H1 (cell line): ENCODE measurements around the gene DGUOK. TPM values are rescaled to one million over a fixed set of nuclear protein-coding genes. Genes with fewer than 3 reads are reported as not detected.
A peak's percentile ranks its signal among the peaks of the same experiment; 100 is the strongest.

ENCODE experiments used
- CTCF ChIA-PET: fragments of 300-600 bp; sonication (Branson Sonifier 250); formaldehyde crosslinking; loops from one replicate; lab custom pipeline; 2021; ENCODE audit not compliant: partially characterized antibody; lab: Charles Lee
- POLR2A ChIA-PET: fragments of 300-600 bp; sonication (Branson Sonifier 250); formaldehyde crosslinking; loops from one replicate; lab custom pipeline; 2021; ENCODE audit warnings: inconsistent platforms; ENCODE audit not compliant: partially characterized antibody; lab: Charles Lee
- DNase-seq, 2 experiments: peaks; one replicate each; pipeline versions ENCODE4 v3.0.0 to v3.0.0-alpha.2; 2010 to 2022; ENCODE audit warnings: low spot score in 2 of 2, low read depth in 1 of 2, mixed read lengths in 1 of 2
- FAIRE-seq: peaks from 2 replicates; lab custom pipeline; 2011; peaks lifted over from hg19 to GRCh38; lab: Jason Lieb, UNC
- H2AFZ ChIP-seq: 2 replicates; pipeline ENCODE4 v1.8.1; 2012; ENCODE audit warnings: low read length, inconsistent platforms
- H2AK5ac ChIP-seq: 2 replicates; pipeline ENCODE4 v1.6.1; 2013; ENCODE audit warnings: low read depth, low read length
- H2BK120ac ChIP-seq: replicated peaks from 2 replicates; pipeline ENCODE3; 2013; ENCODE audit warnings: low read depth, low read length, inconsistent platforms
- H2BK12ac ChIP-seq: 2 replicates; pipeline ENCODE4 v1.6.1; 2013; ENCODE audit warnings: low read depth, low read length
- H2BK15ac ChIP-seq: 2 replicates; pipeline ENCODE4 v1.6.1; 2013; ENCODE audit warnings: low read length
- H2BK20ac ChIP-seq: 2 replicates; pipeline ENCODE4 v1.6.1; 2013; ENCODE audit warnings: low read length
- H2BK5ac ChIP-seq: 2 replicates; pipeline ENCODE4 v1.6.1; 2013; ENCODE audit warnings: low read depth, low read length
- H3K14ac ChIP-seq: 2 replicates; pipeline ENCODE4 v1.6.1; 2013; ENCODE audit warnings: inconsistent platforms; ENCODE audit not compliant: insufficient read length
- H3K18ac ChIP-seq: 2 replicates; pipeline ENCODE4 v1.6.1; 2013; ENCODE audit warnings: low read length; ENCODE audit errors: extremely low read depth
- H3K23ac ChIP-seq: 2 replicates; pipeline ENCODE4 v1.6.1; 2013; ENCODE audit warnings: inconsistent platforms; ENCODE audit not compliant: insufficient read length
- H3K23me2 ChIP-seq: 2 replicates; pipeline ENCODE4 v1.6.1; 2013; ENCODE audit warnings: low read depth, low read length
- H3K27ac ChIP-seq: 2 replicates; pipeline ENCODE4 v1.6.1; 2011; ENCODE audit warnings: low read depth, low read length, inconsistent platforms
- H3K27me3 ChIP-seq, 4 experiments: replicated peaks in 1 of 4; 1 replicate in 1 of 4; 2 replicates in 3 of 4; pipeline versions ENCODE4 v1.6.1 to v1.8.1; 2011 to 2013; ENCODE audit warnings: low read length in 3 of 4, mild to moderate bottlenecking in 3 of 4, inconsistent platforms in 2 of 4, mixed read lengths in 2 of 4, moderate library complexity in 1 of 4; ENCODE audit not compliant: control insufficient read depth in 3 of 4, insufficient read depth in 3 of 4; ENCODE audit errors: extremely low read depth in 1 of 4
- H3K36me3 ChIP-seq, 4 experiments: 2 replicates each; pipeline versions ENCODE4 v1.6.1 to v1.8.1; 2011 to 2013; ENCODE audit warnings: mild to moderate bottlenecking in 4 of 4, low read length in 3 of 4, moderate library complexity in 2 of 4, control low read depth in 1 of 4, inconsistent platforms in 1 of 4; ENCODE audit not compliant: insufficient read depth in 4 of 4, control insufficient read depth in 2 of 4
- H3K4ac ChIP-seq: replicated peaks from 2 replicates; pipeline ENCODE3; 2013; ENCODE audit warnings: low read length, low read depth, mixed read lengths, inconsistent platforms; ENCODE audit not compliant: insufficient read length
- H3K4me1 ChIP-seq, 4 experiments: replicated peaks in 1 of 4; 1 replicate in 1 of 4; 2 replicates in 3 of 4; pipeline versions ENCODE4 v1.6.1 to v1.8.1; 2011 to 2013; ENCODE audit warnings: low read length in 3 of 4, inconsistent platforms in 2 of 4, mixed read lengths in 1 of 4; ENCODE audit not compliant: insufficient read depth in 4 of 4, control insufficient read depth in 3 of 4
- H3K4me2 ChIP-seq, 2 experiments: 2 replicates each; pipeline versions ENCODE4 v1.6.1 to v1.8.1; 2011 to 2013; ENCODE audit warnings: low read depth in 2 of 2, low read length in 2 of 2, control low read depth in 1 of 2, inconsistent platforms in 1 of 2, mild to moderate bottlenecking in 1 of 2; ENCODE audit not compliant: insufficient read depth in 1 of 2
- H3K4me3 ChIP-seq, 4 experiments: fragments of 200-600, 300-600 bp in 1 of 4; sonication (generic), shearing (Covaris generic), sonication (Bioruptor Twin) in 1 of 4; 2 replicates each; pipeline versions ENCODE4 v1.5.1 to v1.8.1; 2011 to 2016; ENCODE audit warnings: low read length in 4 of 4, low read depth in 3 of 4, control low read depth in 2 of 4, inconsistent platforms in 2 of 4, mild to moderate bottlenecking in 2 of 4, mixed read lengths in 1 of 4, moderate library complexity in 1 of 4; ENCODE audit not compliant: insufficient read depth in 2 of 4; ENCODE audit errors: extremely low read depth in 1 of 4
- H3K56ac ChIP-seq: replicated peaks from 2 replicates; pipeline ENCODE3; 2013; ENCODE audit warnings: low read depth, mild to moderate bottlenecking, mixed read lengths, low read length, inconsistent platforms; ENCODE audit not compliant: insufficient read length
- H3K79me1 ChIP-seq: 2 replicates; pipeline ENCODE4 v1.6.1; 2013; ENCODE audit warnings: low read depth, low read length, control low read depth
- H3K79me2 ChIP-seq, 2 experiments: 2 replicates each; pipeline versions ENCODE4 v1.6.1 to v1.8.1; 2012 to 2013; ENCODE audit warnings: low read length in 2 of 2, mild to moderate bottlenecking in 2 of 2, inconsistent platforms in 1 of 2; ENCODE audit not compliant: insufficient read depth in 2 of 2, control insufficient read depth in 1 of 2
- H3K9ac ChIP-seq, 4 experiments: replicated peaks in 1 of 4; 1 replicate in 1 of 4; 2 replicates in 3 of 4; pipeline versions ENCODE4 v1.6.1 to v1.8.1; 2011 to 2013; ENCODE audit warnings: low read depth in 3 of 4, low read length in 3 of 4, control low read depth in 2 of 4, mild to moderate bottlenecking in 2 of 4, moderate library complexity in 2 of 4, inconsistent platforms in 1 of 4; ENCODE audit errors: extremely low read depth in 1 of 4
- H3K9me3 ChIP-seq, 2 experiments: 2 replicates each; pipeline versions ENCODE4 v1.6.1 to v1.8.1; 2012 to 2013; ENCODE audit warnings: mild to moderate bottlenecking in 2 of 2, moderate library complexity in 2 of 2, control low read depth in 1 of 2, inconsistent platforms in 1 of 2, low read depth in 1 of 2, low read length in 1 of 2, mixed read lengths in 1 of 2; ENCODE audit not compliant: insufficient read depth in 2 of 2
- H4K20me1 ChIP-seq, 2 experiments: replicated peaks in 1 of 2; 2 replicates each; pipeline versions ENCODE3 to v1.8.1; 2011 to 2013; ENCODE audit warnings: inconsistent platforms in 2 of 2, low read length in 2 of 2, mild to moderate bottlenecking in 1 of 2; ENCODE audit not compliant: insufficient read depth in 2 of 2, control insufficient read depth in 1 of 2
- H4K5ac ChIP-seq: 2 replicates; pipeline ENCODE4 v1.6.1; 2013; ENCODE audit warnings: low read length, low read depth, mixed read lengths, inconsistent platforms; ENCODE audit not compliant: insufficient read length
- H4K8ac ChIP-seq: 2 replicates; pipeline ENCODE4 v1.8.0; 2013; ENCODE audit warnings: mild to moderate bottlenecking, moderate library complexity, low read length, inconsistent platforms; ENCODE audit not compliant: insufficient read depth; ENCODE audit errors: extremely low read depth
- H4K91ac ChIP-seq: replicated peaks from 2 replicates; pipeline ENCODE3; 2013; ENCODE audit warnings: low read length, mixed read lengths, inconsistent platforms; ENCODE audit not compliant: insufficient read length
- BRCA1 ChIP-seq: IDR thresholded peaks from 2 replicates; pipeline ENCODE4 v1.6.1; 2012; ENCODE audit warnings: low read depth, low read length, improper control_type of control experiment
- FOSL1 ChIP-seq: IDR thresholded peaks from 2 replicates; pipeline ENCODE4 v1.6.1; 2011; ENCODE audit warnings: mild to moderate bottlenecking, low read depth, low read length, moderate library complexity; ENCODE audit not compliant: insufficient read depth
- KDM1A ChIP-seq: fragments of 200-600, 300-600 bp; sonication (generic); IDR thresholded peaks from 2 replicates; pipeline ENCODE4 v1.7.1; 2016; ENCODE audit warnings: mild to moderate bottlenecking, low read length, borderline replicate concordance
- KDM4A ChIP-seq: IDR thresholded peaks from one replicate; pipeline ENCODE4 v1.7.1; 2012; ENCODE audit warnings: low read depth, mild to moderate bottlenecking, moderate library complexity, low read length, inconsistent platforms; ENCODE audit not compliant: severe bottlenecking
- PHF8 ChIP-seq: fragments of 200-600 bp; sonication (generic); conservative IDR thresholded peaks from 2 replicates; pipeline ENCODE4 v1.7.1; 2012; ENCODE audit warnings: low read depth, mild to moderate bottlenecking, inconsistent platforms, low read length, moderate library complexity
- POLR2A ChIP-seq, 2 experiments: IDR thresholded peaks; 1 replicate in 1 of 2; 2 replicates in 1 of 2; pipeline ENCODE4 v1.6.1; 2011; ENCODE audit warnings: low read depth in 2 of 2, low read length in 2 of 2, mild to moderate bottlenecking in 2 of 2; ENCODE audit errors: control extremely low read depth in 1 of 2
- WGBS, 2 experiments: shearing (Covaris generic) in 1 of 2; methylation state at CpG; one replicate each; pipeline versions ENCODE4 v1.1.6 to v1.1.7; 2013 to 2015; ENCODE audit warnings: low lambda C conversion rate in 2 of 2, mixed read lengths in 2 of 2, inconsistent platforms in 1 of 2, low coverage in 1 of 2, missing lambda C conversion rate in 1 of 2; ENCODE audit not compliant: insufficient replicate concordance in 2 of 2, insufficient coverage in 1 of 2, insufficient read length in 1 of 2; ENCODE audit errors: extremely low coverage in 1 of 2, missing lambda C conversion rate in 1 of 2; 5-methylcytosine and 5-hydroxymethylcytosine counted together
- polyA plus RNA-seq, 7 experiments: library from polyadenylated mRNA; depleted of rRNA in 3 of 7; stranded (reverse) in 5 of 7; unstranded in 2 of 7; fragments of >200 nt in 5 of 7; fragments of 200-250 nt in 2 of 7; gene quantifications; 1 replicate in 5 of 7; 2 replicates in 1 of 7; 4 replicates in 1 of 7; pipeline versions ENCODE4 v1.2.1 to v1.2.3, GENCODE V29; 2011 to 2013; ENCODE audit warnings: missing spikeins in 2 of 7, mixed read lengths in 2 of 7
- total RNA-seq: library from RNA; stranded (reverse); fragmentation: NEBNext Ultra II Directional; extraction: Animal tissue kit (Norgen Biotek cat#: 25700); gene quantifications from 2 replicates; pipeline ENCODE4 v1.2.1, GENCODE V29; 2021

DGUOK gene
- total and polyA plus RNA-seq, 2 of the 8 experiments (the other 6 are each of a cell fraction or from before 2014, with no cell fraction given): 110 to 168 TPM

GRCh38 chr2:73985308-73986084, 58.8 kb downstream of the DGUOK start:
- Histone ChIP-seq H3K56ac (peak overlapping the region; percentile 37), H2BK120ac (no peak overlapping the region), H3K9ac (peak overlapping the region; percentile 45 to 85 (median 58)), H4K5ac (peak overlapping the region; percentile 62), H2AFZ (no peak overlapping the region), H3K23ac (no peak overlapping the region), H4K91ac (peak overlapping the region; percentile 72), H3K79me1 (peaks cover 18% of the 10 kb centered on the region), H2AK5ac (no peak overlapping the region), H2BK12ac (peak overlapping the region; percentile 60; the same call in 1 of the 2 replicates), H2BK15ac (peak overlapping the region; percentile 81; the same call in 1 of the 2 replicates), H3K18ac (peak overlapping the region; percentile 81; the same call in 1 of the 2 replicates), H2BK20ac (no peak overlapping the region), H3K9me3 (no peaks in the 10 kb centered on the region), H3K79me2 (peaks cover 17 to 51% of the 10 kb centered on the region in 2 experiments; a peak in 3 of 4 replicates), H4K20me1 (peaks cover 19 to 25% of the 10 kb centered on the region in 2 experiments), H3K36me3 (no peaks in the 10 kb centered on the region; a peak in 2 of 8 replicates), H3K4ac (peak overlapping the region; percentile 32), H3K23me2 (peaks cover 18% of the 10 kb centered on the region), H3K27me3 (peaks cover 14 to 33% (median 24%) of the 10 kb centered on the region in 4 experiments), H3K4me3 (peak overlapping the region; percentile 48 to 69 (median 56)), H4K8ac (peak overlapping the region; percentile 88), H3K27ac (no peak overlapping the region), H2BK5ac (peak overlapping the region; percentile 60; the same call in 1 of the 2 replicates), H3K14ac (no peak overlapping the region), H3K4me1 (peaks cover 11 to 37% (median 21%) of the 10 kb centered on the region in 4 experiments), H3K4me2 (peak overlapping the region; percentile 70 to 74)
- TF ChIP-seq KDM1A (no peak), POLR2A (IDR thresholded peaks at IDR 0.05; ENCODE audit: control extremely low read depth in 1 of 2, low read depth in 2 of 2, low read length in 2 of 2) (peak in 1 of 2 experiments; percentile 10; a peak in 2 of 3 replicates), PHF8 (peak; percentile 49), KDM4A (peak; percentile 47), BRCA1 (no peak), FOSL1 (no peak)
- POLR2A ChIA-PET: interaction anchor here (1.0 to 7.5 kb wide), 9 partner anchors 11 to 166 kb away, joined by 3 to 94 read pairs (median 4); partner anchors contain the start of gene BOLA3
- 20% methylated on average over 12 of the region's 66 CpGs; no CpG with 5 or more reads in 1 of the 2 experiments for WGBS, 2 experiments
- DNase-seq (no peak), FAIRE-seq (no peak)
- CTCF ChIA-PET: no interaction called here
